DOHH2 (cell line): Measurements from ENCODE around the gene BRD7.

Source experiments
- H3F3A ChIP-seq: fragments of 200-600 bp; sonication (generic), shearing (Covaris generic); 2 replicates; pipeline ENCODE4 v1.6.0; 2016; ENCODE audit warnings: antibody characterized with exemption, mild to moderate bottlenecking; ENCODE audit not compliant: control insufficient read depth, insufficient read depth
- H3K27ac ChIP-seq: fragments of 200-600 bp; sonication (generic); 2 replicates; pipeline ENCODE4 v1.5.1; 2014; ENCODE audit warnings: low read depth, mild to moderate bottlenecking, low read length, moderate library complexity
- H3K27me3 ChIP-seq: fragments of 200-600 bp; sonication (generic); 2 replicates; pipeline ENCODE4 v1.6.1; 2014; ENCODE audit warnings: mild to moderate bottlenecking, low read length, mixed read lengths; ENCODE audit not compliant: control insufficient read depth
- H3K36me3 ChIP-seq: fragments of 200-600 bp; sonication (generic); 2 replicates; pipeline ENCODE4 v1.6.1; 2014; ENCODE audit warnings: mild to moderate bottlenecking, low read length, moderate library complexity, mixed read lengths; ENCODE audit not compliant: control insufficient read depth
- H3K4me1 ChIP-seq: fragments of 200-600 bp; sonication (generic); 2 replicates; pipeline ENCODE4 v1.6.1; 2014; ENCODE audit warnings: mild to moderate bottlenecking, low read length, mixed read lengths; ENCODE audit not compliant: control insufficient read depth
- H3K4me2 ChIP-seq: fragments of 200-600 bp; sonication (generic); 2 replicates; pipeline ENCODE4 v1.6.0; 2014; ENCODE audit warnings: mild to moderate bottlenecking, low read length, moderate library complexity
- H3K4me3 ChIP-seq: fragments of 200-600 bp; sonication (generic); 2 replicates; pipeline ENCODE4 v1.5.1; 2014; ENCODE audit warnings: mild to moderate bottlenecking, low read length, mixed read lengths
- H3K79me2 ChIP-seq: fragments of 200-600 bp; sonication (generic); 2 replicates; pipeline ENCODE4 v1.6.1; 2014; ENCODE audit warnings: mild to moderate bottlenecking, low read length, mixed read lengths; ENCODE audit not compliant: control insufficient read depth
- H3K9me2 ChIP-seq: fragments of 200-600 bp; sonication (generic); replicated peaks from 2 replicates; pipeline ENCODE4 v1.6.1; 2014; ENCODE audit warnings: mild to moderate bottlenecking, low read length, mixed read lengths; ENCODE audit not compliant: control insufficient read depth
- H3K9me3 ChIP-seq: fragments of 200-600 bp; sonication (generic); 2 replicates; pipeline ENCODE4 v1.6.1; 2014; ENCODE audit warnings: antibody characterized with exemption, low read length, mixed read lengths; ENCODE audit not compliant: control insufficient read depth, insufficient read depth
- H4K20me1 ChIP-seq: fragments of 200-600 bp; sonication (generic); 2 replicates; pipeline ENCODE4 v1.6.0; 2014; ENCODE audit warnings: low read depth, mild to moderate bottlenecking, antibody characterized with exemption, low read length, moderate library complexity; ENCODE audit not compliant: control insufficient read depth, insufficient read depth
- EZH2phosphoT487 ChIP-seq: fragments of 200-600 bp; sonication (generic); IDR thresholded peaks from 2 replicates; pipeline ENCODE4 v1.6.1; 2017; ENCODE audit warnings: borderline replicate concordance, mild to moderate bottlenecking, antibody characterized with exemption, low read length, moderate library complexity, mixed read lengths
- TF ChIP-seq, protein P1 (sequence below): fragments of 200-600 bp; sonication (generic); IDR thresholded peaks from one replicate; pipeline ENCODE4 v1.5.1; 2014; ENCODE audit warnings: antibody characterized with exemption, mild to moderate bottlenecking, low read depth, low read length; ENCODE audit not compliant: poor library complexity, severe bottlenecking

The BRD7 gene

DNA sequence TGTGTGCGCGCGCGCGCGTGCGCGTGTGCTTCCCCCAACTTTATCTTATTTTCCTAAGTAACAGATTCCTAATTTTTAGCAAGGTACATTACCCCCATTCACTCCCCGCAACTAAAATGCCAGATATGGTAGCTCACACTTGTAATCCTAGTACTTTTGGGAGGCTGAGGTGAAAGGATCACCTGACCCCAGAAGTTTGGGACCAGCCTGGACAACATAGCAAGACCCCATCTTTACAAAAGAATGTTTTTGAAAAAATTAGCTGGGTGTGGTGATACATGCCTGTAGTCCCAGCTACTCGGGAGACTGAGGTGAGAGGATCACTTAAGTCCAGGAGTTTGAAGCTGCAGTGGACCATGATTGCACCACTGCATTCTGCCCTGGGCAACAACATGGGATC lies 5.1 kb downstream of the BRD7 start:
- Histone ChIP-seq H3K27ac (no peak overlapping the region), H3K27me3 (no peaks in the 10 kb centered on the region), H3K4me1 (peaks cover 26% of the 10 kb centered on the region), H3K9me3 (no peaks in the 10 kb centered on the region), H3K9me2 (no peaks in the 10 kb centered on the region), H3K4me3 (no peak overlapping the region), H3F3A (peaks cover 9% of the 10 kb centered on the region), H3K79me2 (peaks cover 96% of the 10 kb centered on the region), H3K36me3 (peaks cover 89% of the 10 kb centered on the region), H4K20me1 (peaks cover 10% of the 10 kb centered on the region), H3K4me2 (no peak overlapping the region)
- TF ChIP-seq, protein P1, sequence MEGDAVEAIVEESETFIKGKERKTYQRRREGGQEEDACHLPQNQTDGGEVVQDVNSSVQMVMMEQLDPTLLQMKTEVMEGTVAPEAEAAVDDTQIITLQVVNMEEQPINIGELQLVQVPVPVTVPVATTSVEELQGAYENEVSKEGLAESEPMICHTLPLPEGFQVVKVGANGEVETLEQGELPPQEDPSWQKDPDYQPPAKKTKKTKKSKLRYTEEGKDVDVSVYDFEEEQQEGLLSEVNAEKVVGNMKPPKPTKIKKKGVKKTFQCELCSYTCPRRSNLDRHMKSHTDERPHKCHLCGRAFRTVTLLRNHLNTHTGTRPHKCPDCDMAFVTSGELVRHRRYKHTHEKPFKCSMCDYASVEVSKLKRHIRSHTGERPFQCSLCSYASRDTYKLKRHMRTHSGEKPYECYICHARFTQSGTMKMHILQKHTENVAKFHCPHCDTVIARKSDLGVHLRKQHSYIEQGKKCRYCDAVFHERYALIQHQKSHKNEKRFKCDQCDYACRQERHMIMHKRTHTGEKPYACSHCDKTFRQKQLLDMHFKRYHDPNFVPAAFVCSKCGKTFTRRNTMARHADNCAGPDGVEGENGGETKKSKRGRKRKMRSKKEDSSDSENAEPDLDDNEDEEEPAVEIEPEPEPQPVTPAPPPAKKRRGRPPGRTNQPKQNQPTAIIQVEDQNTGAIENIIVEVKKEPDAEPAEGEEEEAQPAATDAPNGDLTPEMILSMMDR: no peak
- no peak for TF ChIP-seq EZH2phosphoT487

DNA sequence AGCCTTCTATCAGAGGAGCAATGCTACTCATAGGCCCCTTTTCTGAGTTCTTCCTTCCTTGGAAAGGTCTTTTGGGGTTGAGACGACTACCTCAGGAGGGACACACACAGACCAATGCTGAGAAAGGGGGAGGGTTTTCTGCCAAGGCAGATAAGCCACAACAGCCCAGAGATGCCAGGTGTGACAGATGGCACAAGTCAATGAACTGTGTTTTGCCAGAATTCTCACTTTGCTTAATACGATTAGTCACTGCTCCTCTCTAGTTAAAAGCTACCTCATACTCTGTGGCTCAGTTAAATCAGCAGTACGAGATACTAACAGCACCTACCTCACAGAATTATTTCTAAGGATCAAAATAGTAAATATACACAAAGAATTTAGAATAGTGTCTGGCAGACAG lies 8.0 kb downstream of the BRD7 start:
- H3K79me2 ChIP-seq: peaks cover 87% of the 10 kb centered on the region
- H3F3A ChIP-seq: peaks cover 11% of the 10 kb centered on the region
- TF ChIP-seq, protein P1: no peak
- no peak for TF ChIP-seq EZH2phosphoT487
- H3K36me3 ChIP-seq: peaks cover 82% of the 10 kb centered on the region
- no peaks in the 10 kb centered on the region for H3K27me3 ChIP-seq
- no peaks in the 10 kb centered on the region for H3K9me2 ChIP-seq
- H3K9me3 ChIP-seq: no peaks in the 10 kb centered on the region
- H3K4me1 ChIP-seq: peaks cover 5% of the 10 kb centered on the region
- peaks cover 10% of the 10 kb centered on the region for H4K20me1 ChIP-seq
- no peak overlapping the region for H3K4me2 ChIP-seq
- no peak overlapping the region for H3K4me3 ChIP-seq
- no peak overlapping the region for H3K27ac ChIP-seq

DNA sequence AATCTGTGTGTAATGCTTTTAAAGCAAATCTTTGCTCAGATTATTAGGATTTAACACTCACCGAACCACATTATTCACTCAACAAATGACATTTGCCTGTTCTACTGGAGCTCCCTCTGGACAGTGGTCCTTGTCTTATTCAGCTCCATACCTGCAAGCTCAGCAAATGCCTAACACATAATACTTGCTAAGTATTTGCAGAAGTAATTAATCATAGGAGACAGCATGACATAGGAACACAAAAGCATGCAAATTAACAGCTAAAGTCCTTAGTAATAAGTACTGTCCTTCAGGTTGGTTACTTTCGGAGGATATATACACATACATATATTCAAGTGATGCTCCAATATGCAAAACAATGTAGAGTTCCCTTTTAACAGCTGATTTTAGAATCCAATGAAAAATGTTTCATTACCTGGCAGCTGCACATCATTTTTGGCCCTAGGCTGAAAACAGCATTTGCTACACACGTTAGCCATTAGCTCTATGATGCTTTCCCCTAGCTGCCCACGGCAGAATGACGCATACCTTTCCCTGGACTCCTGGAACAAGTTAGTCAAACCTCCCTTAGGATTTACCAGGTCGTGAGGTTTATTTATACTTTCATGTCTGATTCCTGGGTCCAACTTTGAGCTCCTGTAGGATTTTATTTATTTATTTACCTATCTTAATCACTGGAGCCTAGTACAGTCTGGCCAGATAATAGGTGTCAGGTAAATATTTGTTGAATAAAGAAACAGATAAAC lies 8.6 kb downstream of the BRD7 start:
- H3K4me3 ChIP-seq: no peak overlapping the region
- no peak overlapping the region for H3K27ac ChIP-seq
- no peaks in the 10 kb centered on the region for H3K9me2 ChIP-seq
- H3K27me3 ChIP-seq: no peaks in the 10 kb centered on the region
- H3K79me2 ChIP-seq: peaks cover 84% of the 10 kb centered on the region
- peaks cover 80% of the 10 kb centered on the region for H3K36me3 ChIP-seq
- H3K4me1 ChIP-seq: peaks cover 4% of the 10 kb centered on the region; the same call in 1 of the 2 replicates
- H4K20me1 ChIP-seq: peaks cover 9% of the 10 kb centered on the region
- H3K4me2 ChIP-seq: no peak overlapping the region
- TF ChIP-seq EZH2phosphoT487: no peak
- TF ChIP-seq, protein P1: no peak
- H3K9me3 ChIP-seq: no peaks in the 10 kb centered on the region
- H3F3A ChIP-seq: peaks cover 15% of the 10 kb centered on the region
